Right lobe of liver (tissue), 4 donors: ENCODE data around the gene UGT1A10.

Experiments
- CTCF ChIP-seq, 4 donors: fragments of 200-600 bp in 3 of 4; fragments of 450-650 bp in 1 of 4; IDR thresholded peaks; one replicate each; pipeline versions ENCODE4 v1.5.1 to v1.8.0; 2016 to 2022; ENCODE audit warnings: antibody characterized with exemption in 4 of 4, mild to moderate bottlenecking in 2 of 4
- POLR2A ChIP-seq: fragments of 450-650 bp; IDR thresholded peaks from one replicate; pipeline ENCODE4 v1.6.1; 2017; ENCODE audit warnings: antibody characterized with exemption, mild to moderate bottlenecking
- donor health status: DM: no; HTN: no; CAD: no.
- donor health status: DM: no; HTN: no; CAD: no.
- donor health status: DM: no; HTN: yes; CAD: no.

GRCh38 chr2:233799087-233799665 is 162.9 kb downstream of the UGT1A10 start:
- TF ChIP-seq CTCF (IDR thresholded peaks at IDR 0.05), result no peak
- no peak for TF ChIP-seq POLR2A
